Endodermal cell (in vitro differentiated cells): ENCODE measurements around the gene PCNT. TPM values are rescaled to one million over a fixed set of nuclear protein-coding genes. Genes with fewer than 3 reads are reported as not detected.
A peak's percentile ranks its signal among the peaks of the same experiment; 100 is the strongest.

ENCODE experiments used
- DNase-seq: peaks from one replicate; pipeline ENCODE4 v3.0.0-alpha.2; 2017
- H3K27ac ChIP-seq: 2 replicates; pipeline ENCODE4 v1.5.1; 2013; ENCODE audit warnings: mild to moderate bottlenecking, low read depth, low read length, moderate library complexity
- H3K27me3 ChIP-seq: 2 replicates; pipeline ENCODE4 v1.6.1; 2013; ENCODE audit warnings: mild to moderate bottlenecking, low read length, moderate library complexity; ENCODE audit not compliant: insufficient read depth, control insufficient read depth, poor library complexity, severe bottlenecking
- H3K36me3 ChIP-seq: 2 replicates; pipeline ENCODE4 v1.7.0; 2013; ENCODE audit warnings: mild to moderate bottlenecking, low read length, moderate library complexity; ENCODE audit not compliant: control insufficient read depth, insufficient read depth
- H3K4me1 ChIP-seq: one replicate; pipeline ENCODE4 v1.7.0; 2013; ENCODE audit warnings: low read length; ENCODE audit not compliant: control insufficient read depth, insufficient read depth
- H3K4me3 ChIP-seq: 2 replicates; pipeline ENCODE4 v1.5.1; 2013; ENCODE audit warnings: mild to moderate bottlenecking, low read length, moderate library complexity
- H3K9ac ChIP-seq: 2 replicates; pipeline ENCODE4 v1.6.1; 2013; ENCODE audit warnings: mild to moderate bottlenecking, low read length, moderate library complexity; ENCODE audit not compliant: poor library complexity, severe bottlenecking; ENCODE audit errors: extremely low read depth
- H3K9me3 ChIP-seq: 2 replicates; pipeline ENCODE4 v1.6.1; 2013; ENCODE audit warnings: mild to moderate bottlenecking, low read length, moderate library complexity; ENCODE audit not compliant: control insufficient read depth
- H3K27ac Mint-ChIP-seq: 2 replicates; pipeline ENCODE4 v1.8.0; 2020; ENCODE audit warnings: mixed read lengths
- H3K27me3 Mint-ChIP-seq: 2 replicates; pipeline ENCODE4 v1.8.0; 2021; ENCODE audit warnings: mild to moderate bottlenecking, mixed read lengths; ENCODE audit not compliant: insufficient read depth
- H3K36me3 Mint-ChIP-seq: 2 replicates; pipeline ENCODE4 v1.8.0; 2020; ENCODE audit warnings: low read depth, mixed read lengths
- H3K4me1 Mint-ChIP-seq: 2 replicates; pipeline ENCODE4 v1.8.0; 2020; ENCODE audit warnings: mixed read lengths
- H3K4me3 Mint-ChIP-seq: 2 replicates; pipeline ENCODE4 v1.8.0; 2020; ENCODE audit warnings: mild to moderate bottlenecking, moderate library complexity, mixed read lengths
- H3K9me3 Mint-ChIP-seq: 2 replicates; pipeline ENCODE4 v1.8.0; 2020; ENCODE audit warnings: mild to moderate bottlenecking, mixed read lengths
- WGBS, 2 experiments: methylation state at CpG; one replicate each; pipeline versions ENCODE4 v1.1.5 to v1.1.7; 2013; ENCODE audit warnings: missing lambda C conversion rate in 2 of 2, mixed read lengths in 1 of 2; ENCODE audit not compliant: insufficient coverage in 1 of 2, insufficient read length in 1 of 2; 5-methylcytosine and 5-hydroxymethylcytosine counted together
- total RNA-seq, 2 donors: library from RNA; stranded (reverse); fragmentation: NEBNext Ultra II Directional in 1 of 2; extraction: Animal tissue kit (Norgen Biotek cat#: 25700) in 1 of 2; gene quantifications; 2 replicates in 1 of 2; 3 replicates in 1 of 2; pipeline ENCODE4 v1.2.1, GENCODE V29; 2021
- TF ChIP-seq, protein P1 (sequence below): fragments of 200-600 bp; sonication (generic); conservative IDR thresholded peaks from 2 replicates; pipeline ENCODE4 v1.5.0; 2021; ENCODE audit warnings: antibody characterized with exemption, mild to moderate bottlenecking

The PCNT gene
- total RNA-seq, 2 donors from 2014 or later: 40.1 to 40.7 TPM

DNA sequence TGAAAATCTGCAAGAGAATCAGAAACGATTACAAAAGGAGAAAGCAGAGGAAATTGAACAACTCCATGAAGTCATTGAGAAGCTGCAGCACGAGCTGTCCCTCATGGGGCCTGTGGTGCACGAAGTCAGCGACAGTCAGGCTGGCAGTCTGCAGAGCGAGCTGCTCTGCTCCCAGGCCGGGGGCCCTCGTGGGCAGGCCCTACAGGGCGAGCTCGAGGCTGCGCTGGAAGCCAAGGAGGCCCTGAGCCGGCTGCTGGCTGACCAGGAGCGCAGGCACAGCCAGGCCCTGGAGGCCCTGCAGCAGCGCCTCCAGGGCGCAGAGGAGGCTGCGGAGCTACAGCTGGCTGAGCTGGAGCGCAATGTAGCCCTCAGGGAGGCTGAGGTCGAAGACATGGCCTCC is 87.3 kb downstream of the PCNT start:
- no peaks in the 10 kb centered on the region for H3K4me1 ChIP-seq
- TF ChIP-seq, protein P1, sequence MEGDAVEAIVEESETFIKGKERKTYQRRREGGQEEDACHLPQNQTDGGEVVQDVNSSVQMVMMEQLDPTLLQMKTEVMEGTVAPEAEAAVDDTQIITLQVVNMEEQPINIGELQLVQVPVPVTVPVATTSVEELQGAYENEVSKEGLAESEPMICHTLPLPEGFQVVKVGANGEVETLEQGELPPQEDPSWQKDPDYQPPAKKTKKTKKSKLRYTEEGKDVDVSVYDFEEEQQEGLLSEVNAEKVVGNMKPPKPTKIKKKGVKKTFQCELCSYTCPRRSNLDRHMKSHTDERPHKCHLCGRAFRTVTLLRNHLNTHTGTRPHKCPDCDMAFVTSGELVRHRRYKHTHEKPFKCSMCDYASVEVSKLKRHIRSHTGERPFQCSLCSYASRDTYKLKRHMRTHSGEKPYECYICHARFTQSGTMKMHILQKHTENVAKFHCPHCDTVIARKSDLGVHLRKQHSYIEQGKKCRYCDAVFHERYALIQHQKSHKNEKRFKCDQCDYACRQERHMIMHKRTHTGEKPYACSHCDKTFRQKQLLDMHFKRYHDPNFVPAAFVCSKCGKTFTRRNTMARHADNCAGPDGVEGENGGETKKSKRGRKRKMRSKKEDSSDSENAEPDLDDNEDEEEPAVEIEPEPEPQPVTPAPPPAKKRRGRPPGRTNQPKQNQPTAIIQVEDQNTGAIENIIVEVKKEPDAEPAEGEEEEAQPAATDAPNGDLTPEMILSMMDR: no peak
- H3K4me3 ChIP-seq: no peak overlapping the region
- no peaks in the 10 kb centered on the region for H3K27me3 ChIP-seq
- no peak overlapping the region for H3K9ac ChIP-seq
- 93 to 100% methylated on average over 9 to 17 of the region's 17 CpGs for WGBS, 2 experiments
- peak overlapping the region; percentile 84 for H3K27ac Mint-ChIP-seq
- H3K27ac ChIP-seq: peak overlapping the region; percentile 3
- H3K36me3 ChIP-seq: peaks cover 61% of the 10 kb centered on the region
- H3K36me3 Mint-ChIP-seq: peaks cover 44% of the 10 kb centered on the region
- H3K9me3 ChIP-seq: no peaks in the 10 kb centered on the region
- H3K4me3 Mint-ChIP-seq: no peak overlapping the region
- no peak for DNase-seq
- peaks cover 5% of the 10 kb centered on the region for H3K4me1 Mint-ChIP-seq
- H3K27me3 Mint-ChIP-seq: no peaks in the 10 kb centered on the region
- H3K9me3 Mint-ChIP-seq: no peaks in the 10 kb centered on the region

DNA sequence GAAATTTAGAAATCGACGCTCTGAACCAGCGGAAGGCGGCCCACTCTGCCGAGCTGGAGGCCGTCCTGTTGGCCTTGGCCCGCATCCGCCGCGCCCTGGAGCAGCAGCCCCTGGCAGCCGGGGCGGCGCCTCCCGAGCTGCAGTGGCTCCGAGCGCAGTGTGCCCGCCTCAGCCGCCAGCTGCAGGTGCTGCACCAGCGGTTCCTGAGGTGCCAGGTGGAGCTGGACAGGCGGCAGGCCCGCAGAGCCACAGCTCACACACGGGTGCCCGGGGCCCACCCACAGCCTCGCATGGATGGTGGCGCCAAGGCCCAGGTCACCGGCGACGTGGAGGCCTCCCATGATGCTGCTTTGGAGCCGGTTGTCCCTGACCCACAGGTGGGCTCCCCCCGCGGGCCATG is 87.7 kb downstream of the PCNT start:
- no peak overlapping the region for H3K27ac ChIP-seq
- H3K4me3 Mint-ChIP-seq: no peak overlapping the region
- H3K4me1 Mint-ChIP-seq: peaks cover 5% of the 10 kb centered on the region
- DNase-seq: no peak
- 94 to 96% methylated on average over 27 to 31 of the region's 31 CpGs for WGBS, 2 experiments
- no peaks in the 10 kb centered on the region for H3K27me3 Mint-ChIP-seq
- H3K9ac ChIP-seq: no peak overlapping the region
- TF ChIP-seq, protein P1: no peak
- peaks cover 59% of the 10 kb centered on the region for H3K36me3 ChIP-seq
- H3K4me1 ChIP-seq: no peaks in the 10 kb centered on the region
- H3K27ac Mint-ChIP-seq: peak overlapping the region; percentile 84
- no peaks in the 10 kb centered on the region for H3K9me3 Mint-ChIP-seq
- no peaks in the 10 kb centered on the region for H3K27me3 ChIP-seq
- no peaks in the 10 kb centered on the region for H3K9me3 ChIP-seq
- H3K36me3 Mint-ChIP-seq: peaks cover 46% of the 10 kb centered on the region
- no peak overlapping the region for H3K4me3 ChIP-seq

DNA sequence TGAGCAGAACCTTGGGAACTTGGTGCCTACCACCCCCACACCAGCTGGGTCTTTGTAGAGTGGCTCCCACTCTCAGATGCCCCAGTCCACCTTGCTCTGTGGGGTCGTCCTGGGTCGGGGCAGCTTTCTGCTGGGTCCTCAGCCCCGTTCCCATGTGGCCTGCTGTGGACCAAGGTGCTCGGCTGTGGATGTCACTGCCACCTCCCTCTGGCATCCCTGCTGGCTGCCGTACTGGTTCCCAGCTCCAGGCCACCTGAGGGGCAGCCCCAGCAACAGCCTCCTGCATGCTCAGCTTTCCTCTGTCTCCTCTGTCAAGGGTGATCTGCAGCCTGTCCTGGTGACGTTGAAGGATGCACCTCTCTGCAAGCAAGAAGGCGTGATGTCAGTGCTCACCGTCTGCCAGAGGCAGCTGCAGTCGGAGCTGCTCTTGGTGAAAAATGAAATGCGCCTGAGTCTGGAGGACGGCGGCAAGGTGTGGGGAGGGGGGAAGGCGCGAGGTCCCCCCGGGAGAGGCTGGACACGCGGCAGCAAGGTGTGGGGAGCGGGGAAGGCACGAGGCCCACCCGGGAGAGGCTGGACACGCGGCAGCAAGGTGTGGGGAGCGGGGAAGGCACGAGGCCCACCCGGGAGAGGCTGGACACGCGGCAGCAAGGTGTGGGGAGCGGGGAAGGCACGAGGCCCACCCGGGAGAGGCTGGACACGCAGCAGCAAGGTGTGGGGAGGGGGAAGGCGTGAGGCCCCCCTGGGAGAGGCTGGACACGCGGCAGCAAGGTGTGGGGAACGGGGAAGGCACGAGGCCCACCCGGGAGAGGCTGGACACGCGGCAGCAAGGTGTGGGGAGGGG is 88.8 kb downstream of the PCNT start:
- Histone ChIP-seq H3K4me1 (no peaks in the 10 kb centered on the region), H3K27me3 (no peaks in the 10 kb centered on the region), H3K36me3 (peaks cover 65% of the 10 kb centered on the region), H3K9ac (no peak overlapping the region), H3K4me3 (no peak overlapping the region), H3K9me3 (no peaks in the 10 kb centered on the region), H3K27ac (no peak overlapping the region)
- peaks cover 5% of the 10 kb centered on the region for H3K4me1 Mint-ChIP-seq
- no peak overlapping the region for H3K4me3 Mint-ChIP-seq
- H3K36me3 Mint-ChIP-seq: peaks cover 43% of the 10 kb centered on the region
- DNase-seq: no peak
- TF ChIP-seq, protein P1: no peak
- 91 to 96% methylated on average over 7 to 30 of the region's 39 CpGs for WGBS, 2 experiments
- H3K27me3 Mint-ChIP-seq: no peaks in the 10 kb centered on the region
- peak overlapping the region; percentile 84 for H3K27ac Mint-ChIP-seq
- no peaks in the 10 kb centered on the region for H3K9me3 Mint-ChIP-seq
